Pancreas (tissue), 10 donors: ENCODE data around the gene MYL7. TPM values are rescaled to one million over a fixed set of nuclear protein-coding genes. Genes with fewer than 3 reads are reported as not detected.

ENCODE experiments used
- ATAC-seq, 4 donors: fragments of 200-7000 bp; cut with Tn5 transposase; one replicate each; pipeline versions ENCODE4 v1.8.0 to v1.9.1; 2020; ENCODE audit warnings: mild to moderate bottlenecking in 4 of 4, moderate library complexity in 4 of 4
- DNase-seq, 6 donors: peaks; one replicate each; pipeline ENCODE4 v3.0.0-alpha.2; 2020
- FAIRE-seq: peaks from 2 replicates; lab custom pipeline; 2012; peaks lifted over from hg19 to GRCh38; lab: Jason Lieb, UNC
- H3K27ac ChIP-seq, 4 donors: fragments of 200-600 bp; sonication (generic); 1 replicate in 3 of 4; 2 replicates in 1 of 4; pipeline versions ENCODE4 v1.5.0 to v1.8.0; 2020
- H3K27me3 ChIP-seq, 4 donors: fragments of 200-600 bp; one replicate each; pipeline ENCODE4 v1.8.0; 2021
- H3K36me3 ChIP-seq, 3 donors: fragments of 200-600 bp; sonication (generic) in 1 of 3; one replicate each; pipeline versions ENCODE4 v1.5.0 to v1.8.0; 2020 to 2021
- H3K4me1 ChIP-seq, 3 donors: fragments of 200-600 bp; one replicate each; pipeline ENCODE4 v1.8.0; 2021
- H3K4me3 ChIP-seq, 4 donors: fragments of 200-600 bp; sonication (generic) in 2 of 4; one replicate each; pipeline versions ENCODE4 v1.5.0 to v1.8.0; 2020 to 2021
- H3K9me3 ChIP-seq, 4 donors: fragments of 200-600 bp; one replicate each; pipeline ENCODE4 v1.8.0; 2021
- CTCF ChIP-seq, 4 donors: fragments of 200-600 bp; sonication (generic) in 3 of 4; IDR thresholded peaks; one replicate each; pipeline versions ENCODE4 v1.5.0 to v1.8.0; 2021; ENCODE audit warnings: antibody characterized with exemption in 4 of 4
- WGBS, 2 donors: extraction: QIAGEN DNeasy Blood & Tissue Kit; methylation state at CpG; one replicate each; pipeline ENCODE4 v1.1.7; 2013; 5-methylcytosine and 5-hydroxymethylcytosine counted together
- intact Hi-C, 3 donors: fragments of 100-400 bp; cut with DNase I; formaldehyde crosslinking; loops; one replicate each; pipeline versions ENCODE4 v1.11.1 to v1.14.2; 2022
- polyA plus RNA-seq, 2 donors: library from polyadenylated mRNA; stranded (reverse); fragments of 200-250 nt; gene quantifications; one replicate each; pipeline ENCODE4 v1.2.3, GENCODE V29; 2013
- total RNA-seq, 6 donors: library from RNA; stranded (reverse); fragmentation: NEBNext Ultra II Directional in 4 of 6; extraction: Animal tissue kit (Norgen Biotek cat#: 25700) in 4 of 6; gene quantifications; one replicate each; pipeline versions ENCODE4 v1.2.1 to v1.2.4, GENCODE V29; 2021 to 2023
- donor health status: healthy with polysubstance abuse.
- donor health status: DM: no; HTN: no; CAD: no; lungs with moderate emphysema.
- donor health status: DM: no; HTN: no; CAD: no.
- donor health status: control.
- donor health status: control.
- donor health status: Bipolar disorder and iron deficiency.
- donor health status: DM: yes; HTN: yes; CAD: no.
- donor health status: DM: no; HTN: no; CAD: no.
- donor health status: DM: no; HTN: no; CAD: no.
- donor health status: DM: yes; HTN: yes; CAD: no.

MYL7 gene
- total and polyA plus RNA-seq, 8 donors = 0.94 to 2.3 (median 1.9) TPM; not detected in 5

- Histone ChIP-seq H3K27ac (no peak overlapping the region), H3K9me3 (no peaks in the 10 kb centered on the region), H3K4me3 (no peak overlapping the region), H3K27me3 (no peaks in the 10 kb centered on the region), H3K4me1 (no peaks in the 10 kb centered on the region), H3K36me3 (no peaks in the 10 kb centered on the region)
- TF ChIP-seq CTCF (IDR thresholded peaks at IDR 0.05) = no peak
- DNase-seq = peak in 2 of 6 donors; percentile 25 to 49
- no peak for FAIRE-seq
- no peak for ATAC-seq
- 76 to 78% methylated on average over 14 of the region's 14 CpGs for WGBS, 2 donors
- intact Hi-C loops = no loop called here
Observed at GRCh38 chr7:44139311-44140010, 1.7 kb downstream of the MYL7 start.

- Histone ChIP-seq H3K27ac (no peak overlapping the region), H3K4me3 (no peak overlapping the region), H3K27me3 (no peaks in the 10 kb centered on the region), H3K36me3 (no peaks in the 10 kb centered on the region), H3K4me1 (no peaks in the 10 kb centered on the region), H3K9me3 (no peaks in the 10 kb centered on the region)
- no peak for ATAC-seq
- peak in 3 of 6 donors; percentile 12 to 41 (median 32) for DNase-seq
- no peak for FAIRE-seq
- TF ChIP-seq CTCF (IDR thresholded peaks at IDR 0.05) = no peak
- intact Hi-C loops = no loop called here
- 67 to 80% methylated on average over 8 of the region's 8 CpGs for WGBS, 2 donors
Observed at GRCh38 chr7:44138698-44139097, 2.4 kb downstream of the MYL7 start.

- no peak for FAIRE-seq
Observed at GRCh38 chr7:44136731-44137130, 4.4 kb downstream of the MYL7 start.

GRCh38 chr7:44134943-44135628 is 6.0 kb downstream of the MYL7 start:
- DNase-seq = peak in 1 of 6 donors; percentile 14
- no peaks in the 10 kb centered on the region for H3K27me3 ChIP-seq
- no peak for FAIRE-seq
- intact Hi-C loops = no loop called here
- H3K4me1 ChIP-seq = no peaks in the 10 kb centered on the region
- no peaks in the 10 kb centered on the region for H3K36me3 ChIP-seq
- H3K4me3 ChIP-seq = no peak overlapping the region
- ATAC-seq = peak in 2 of 4 donors; percentile 22 to 35
- no peaks in the 10 kb centered on the region for H3K9me3 ChIP-seq
- H3K27ac ChIP-seq = no peak overlapping the region
- no peak for TF ChIP-seq CTCF (IDR thresholded peaks at IDR 0.05)
- 88 to 89% methylated on average over 4 of the region's 4 CpGs for WGBS, 2 donors

More at GRCh38 chr7:44136731-44137130, 4.4 kb downstream of the MYL7 start:
- Histone ChIP-seq H3K27ac (no peak overlapping the region), H3K36me3 (no peaks in the 10 kb centered on the region), H3K4me1 (no peaks in the 10 kb centered on the region), H3K9me3 (no peaks in the 10 kb centered on the region), H3K4me3 (no peak overlapping the region), H3K27me3 (no peaks in the 10 kb centered on the region)
- ATAC-seq (no peak), DNase-seq (peak in 1 of 6 donors; percentile 1)
- 64 to 73% methylated on average over 5 of the region's 5 CpGs for WGBS, 2 donors
- no peak for TF ChIP-seq CTCF (IDR thresholded peaks at IDR 0.05)
- intact Hi-C loops = no loop called here

- ATAC-seq (no peak), DNase-seq (peak in 1 of 6 donors; percentile 10), FAIRE-seq (no peak)
- H3K9me3 ChIP-seq = no peaks in the 10 kb centered on the region
- no peak for TF ChIP-seq CTCF (IDR thresholded peaks at IDR 0.05)
- H3K4me1 ChIP-seq = no peaks in the 10 kb centered on the region
- no peaks in the 10 kb centered on the region for H3K27me3 ChIP-seq
- intact Hi-C loops = no loop called here
- 75 to 90% methylated on average over 3 of the region's 3 CpGs for WGBS, 2 donors
- no peaks in the 10 kb centered on the region for H3K36me3 ChIP-seq
- H3K4me3 ChIP-seq = no peak overlapping the region
- H3K27ac ChIP-seq = no peak overlapping the region
Observed at GRCh38 chr7:44133295-44133694, 7.8 kb downstream of the MYL7 start.
